Left ventricle myocardium superior (tissue), 1 donor: ENCODE data around the gene LRRC63. TPM values are rescaled to one million over a fixed set of nuclear protein-coding genes. Genes with fewer than 3 reads are reported as not detected.

ENCODE experiments used
- total RNA-seq: library from RNA; stranded (reverse); fragmentation: NEBNext Ultra II Directional; extraction: Animal tissue kit (Norgen Biotek cat#: 25700); gene quantifications from one replicate; pipeline ENCODE4 v1.2.1, GENCODE V29; 2021
- donor health status: DM: no; HTN: yes; CAD: no; lungs with severe emphysema.

Gene LRRC63
- total RNA-seq, 1 donor from 2014 or later, result 0.17 TPM

Other genes with a start within 250 kb of the LRRC63 start
- 28.5 TPM for gene ZC3H13, start 159.2 kb upstream of the LRRC63 start, total RNA-seq
- gene CPB2, start 106.9 kb upstream of the LRRC63 start, total RNA-seq, result not detected
- gene LCP1, start 29.8 kb upstream of the LRRC63 start, total RNA-seq, result 22.9 TPM
- 0.69 TPM for gene RUBCNL, start 175.3 kb downstream of the LRRC63 start, total RNA-seq